GM12891 (cell line): ENCODE results near the gene PTPRG.

Experiments used
- DNase-seq: peaks from one replicate; pipeline ENCODE4 v3.0.0; 2011; ENCODE audit warnings: low spot score; ENCODE audit not compliant: insufficient read length
- FAIRE-seq: peaks from 2 replicates; lab custom pipeline; 2011; peaks lifted over from hg19 to GRCh38; lab: Jason Lieb, UNC
- PAX5 ChIP-seq: IDR thresholded peaks from 2 replicates; pipeline ENCODE4 v1.6.1; 2011; ENCODE audit warnings: low read length, moderate library complexity, mild to moderate bottlenecking; ENCODE audit not compliant: insufficient read depth, severe bottlenecking
- POLR2A ChIP-seq: IDR thresholded peaks from 2 replicates; pipeline ENCODE4 v1.6.1; 2011; ENCODE audit warnings: low read depth, low read length, control low read depth
- POLR2AphosphoS5 ChIP-seq: IDR thresholded peaks from 2 replicates; pipeline ENCODE4 v1.6.1; 2011; ENCODE audit warnings: low read depth, low read length, control low read depth
- POU2F2 ChIP-seq: IDR thresholded peaks from 2 replicates; pipeline ENCODE4 v1.6.1; 2011; ENCODE audit warnings: low read depth, mild to moderate bottlenecking, control low read depth, low read length, moderate library complexity
- SPI1 ChIP-seq: IDR thresholded peaks from 2 replicates; pipeline ENCODE4 v1.6.1; 2011; ENCODE audit warnings: low read depth, low read length, control low read depth
- TAF1 ChIP-seq: IDR thresholded peaks from 2 replicates; pipeline ENCODE4 v1.6.1; 2011; ENCODE audit warnings: low read depth, low read length, control low read depth

PTPRG gene

GRCh38 chr3:61571516-61572336, 10.4 kb downstream of the PTPRG start:
- DNase-seq (no peak), FAIRE-seq (peak; percentile 58)
- no peak for TF ChIP-seq TAF1
- no peak for TF ChIP-seq PAX5
- no peak for TF ChIP-seq SPI1
- TF ChIP-seq POU2F2: no peak
- TF ChIP-seq POLR2A: no peak
- no peak for TF ChIP-seq POLR2AphosphoS5

GRCh38 chr3:61572879-61573278, 11.5 kb downstream of the PTPRG start:
- FAIRE-seq (no peak), DNase-seq (no peak)
- TF ChIP-seq PAX5 (no peak), TAF1 (no peak), POU2F2 (no peak), POLR2AphosphoS5 (no peak), SPI1 (no peak), POLR2A (no peak)

DNA sequence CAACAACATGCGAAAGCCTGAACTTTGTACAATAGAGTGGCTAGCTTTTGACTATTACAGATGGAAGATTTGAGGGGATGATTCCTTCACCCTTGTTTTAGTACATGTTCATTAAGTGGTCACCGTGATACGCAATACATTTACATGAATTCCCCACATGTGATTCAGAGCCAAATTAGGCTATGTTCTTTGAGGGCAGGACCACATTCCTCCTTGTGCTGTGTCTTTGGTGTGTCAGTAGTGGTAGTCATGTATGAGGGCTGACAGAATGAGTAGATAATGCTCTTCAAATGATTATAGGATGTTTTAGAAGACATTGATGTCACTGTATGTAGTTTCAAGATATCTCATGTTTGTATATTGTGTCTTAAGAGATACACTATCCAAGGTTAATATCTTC, 12.1 kb downstream of the PTPRG start:
- TF ChIP-seq PAX5 (no peak), POU2F2 (no peak), SPI1 (no peak), POLR2A (no peak), POLR2AphosphoS5 (no peak), TAF1 (no peak)
- FAIRE-seq (no peak), DNase-seq (no peak)

DNA sequence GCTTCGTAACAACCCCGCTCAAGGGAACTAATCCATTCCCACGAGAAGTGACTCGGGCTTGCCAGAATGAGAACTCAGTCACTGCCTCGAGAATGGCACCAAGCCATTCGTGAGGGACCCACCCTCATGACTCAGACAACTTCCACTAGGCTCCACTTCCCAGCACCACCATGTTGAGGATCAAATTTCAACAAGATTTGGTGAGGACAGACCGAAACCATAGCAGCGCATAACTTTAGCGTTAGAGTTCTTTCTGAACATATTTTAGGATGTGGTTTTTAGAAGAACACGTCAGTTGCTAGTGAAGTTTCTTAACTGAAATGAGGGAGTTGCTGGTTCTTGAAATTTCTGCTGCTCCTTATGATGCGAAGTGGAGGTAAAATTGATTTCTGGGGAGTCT, 13.5 kb downstream of the PTPRG start:
- no peak for DNase-seq
- TF ChIP-seq POU2F2: no peak
- no peak for TF ChIP-seq TAF1
- no peak for TF ChIP-seq SPI1
- no peak for TF ChIP-seq POLR2A
- TF ChIP-seq POLR2AphosphoS5: no peak
- TF ChIP-seq PAX5: no peak
- FAIRE-seq: no peak

DNA sequence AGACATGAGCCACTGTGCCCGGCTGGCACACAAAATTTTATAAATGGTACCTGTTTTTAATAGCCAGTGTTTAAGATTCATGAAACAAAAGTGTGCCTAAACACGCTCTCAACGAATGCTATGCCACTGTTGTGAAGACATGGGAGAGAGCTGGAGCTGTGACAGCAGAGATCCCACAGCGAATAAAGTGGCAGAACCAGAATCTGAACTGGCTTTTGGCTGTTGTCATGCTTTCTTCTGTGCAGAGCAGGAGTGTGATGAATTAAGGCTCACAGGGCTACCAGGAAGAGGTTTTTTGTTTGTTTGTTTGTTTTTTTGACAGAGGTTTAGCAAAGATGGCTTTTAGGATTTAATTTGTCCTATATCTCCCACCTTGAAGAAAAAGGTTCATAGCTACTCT, 14.5 kb downstream of the PTPRG start:
- FAIRE-seq (no peak), DNase-seq (no peak)
- TF ChIP-seq POU2F2 (no peak), PAX5 (no peak), TAF1 (no peak), POLR2AphosphoS5 (no peak), SPI1 (no peak), POLR2A (no peak)

DNA sequence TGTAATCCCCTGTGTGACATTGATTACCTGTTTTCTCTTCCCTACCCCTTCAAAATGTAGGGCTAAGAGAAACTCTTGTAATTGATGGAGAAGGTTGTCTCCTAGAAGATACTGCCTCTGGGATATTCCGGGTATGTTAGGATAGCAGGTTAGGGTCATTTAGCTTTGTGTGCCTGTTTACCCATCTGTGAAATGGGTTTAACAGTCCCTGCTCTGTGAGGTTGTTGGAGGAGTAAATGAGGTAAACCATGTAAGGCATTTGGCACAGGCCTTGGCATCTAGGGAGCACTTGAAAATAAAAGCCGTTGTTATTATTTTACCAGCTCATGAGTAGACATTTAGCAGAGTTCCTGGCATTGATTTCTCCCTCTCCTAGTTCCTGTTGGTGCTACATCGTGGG, 16.4 kb downstream of the PTPRG start:
- DNase-seq (no peak), FAIRE-seq (no peak)
- no peak for TF ChIP-seq POU2F2
- TF ChIP-seq SPI1: no peak
- TF ChIP-seq TAF1: no peak
- TF ChIP-seq POLR2A: no peak
- TF ChIP-seq PAX5: no peak
- TF ChIP-seq POLR2AphosphoS5: no peak

DNA sequence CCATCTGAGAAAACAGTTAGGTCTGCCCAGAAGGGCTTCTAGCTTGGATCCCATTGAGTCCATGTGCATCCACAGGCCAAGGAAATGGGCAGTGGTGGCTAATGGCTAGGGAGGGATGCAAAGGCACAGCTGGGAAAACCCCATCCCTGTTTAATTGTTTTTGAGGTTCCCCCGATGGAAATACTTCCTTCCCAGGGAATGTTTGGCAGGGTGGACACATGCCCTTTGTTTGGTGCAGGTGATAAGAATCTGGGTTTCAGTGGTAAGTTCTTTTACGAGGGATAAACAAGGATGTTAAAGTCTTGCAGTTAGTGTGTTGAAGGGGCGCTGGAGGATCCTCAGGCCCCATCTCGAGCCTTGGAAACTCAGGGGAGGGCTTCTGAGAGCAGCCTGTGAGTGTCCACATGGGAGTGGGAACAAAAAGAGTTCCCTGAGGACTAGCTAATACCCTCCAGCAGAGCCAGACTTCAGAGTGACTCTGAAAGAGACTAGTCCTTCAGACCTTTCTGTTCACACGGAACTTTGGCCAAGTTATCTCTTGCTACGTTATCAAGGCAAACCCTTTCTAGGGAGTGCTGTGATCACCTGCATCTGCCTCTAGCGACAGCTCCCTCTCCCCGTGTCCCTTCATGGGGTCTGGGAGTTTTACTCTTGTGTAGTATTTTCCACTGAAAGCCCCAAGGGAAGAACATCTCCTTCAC, 17.4 kb downstream of the PTPRG start:
- no peak for FAIRE-seq
- TF ChIP-seq TAF1 (no peak), POLR2AphosphoS5 (no peak), POU2F2 (no peak), PAX5 (no peak), SPI1 (no peak), POLR2A (no peak)
- no peak for DNase-seq

GRCh38 chr3:61579685-61580084, 18.3 kb downstream of the PTPRG start:
- FAIRE-seq: no peak
- TF ChIP-seq SPI1 (no peak), POU2F2 (no peak), POLR2AphosphoS5 (no peak)
- no peak for DNase-seq

- FAIRE-seq (no peak), DNase-seq (no peak)
- TF ChIP-seq POLR2A (no peak), TAF1 (no peak), POLR2AphosphoS5 (no peak), SPI1 (no peak), POU2F2 (no peak), PAX5 (no peak)
Measured at GRCh38 chr3:61580982-61581643, 19.7 kb downstream of the PTPRG start.
